Keratinocyte (primary cell): ENCODE results near the gene IL1RL1. TPM values are rescaled to one million over a fixed set of nuclear protein-coding genes. Genes with fewer than 3 reads are reported as not detected.
"Not testable (repeated sequence)": the region's sequence is repeated elsewhere in the genome, so short reads cannot be mapped to it uniquely, and the experiment has no call there.

Experiments used
- DNase-seq: peaks from one replicate; pipeline ENCODE4 v3.0.0-alpha.2; 2011; ENCODE audit warnings: low read depth, missing footprints, low spot score
- FAIRE-seq: peaks from 2 replicates; lab custom pipeline; 2011; peaks lifted over from hg19 to GRCh38; lab: Jason Lieb, UNC
- H2AFZ ChIP-seq: 2 replicates; pipeline ENCODE4 v1.6.0; 2012; ENCODE audit warnings: low read length, control low read depth, inconsistent platforms; ENCODE audit not compliant: control insufficient read depth
- H3K27ac ChIP-seq: 2 replicates; pipeline ENCODE4 v1.5.1; 2011; ENCODE audit warnings: low read length; ENCODE audit not compliant: control insufficient read depth, insufficient read depth
- H3K27me3 ChIP-seq: 3 replicates; pipeline ENCODE4 v1.6.0; 2011; ENCODE audit warnings: low read length; ENCODE audit not compliant: control insufficient read depth, insufficient read depth; ENCODE audit errors: extremely low read depth
- H3K36me3 ChIP-seq, 2 experiments: 2 replicates in 1 of 2; 3 replicates in 1 of 2; pipeline ENCODE4 v1.5.1; 2011; ENCODE audit warnings: low read length in 2 of 2, mild to moderate bottlenecking in 1 of 2; ENCODE audit not compliant: control insufficient read depth in 2 of 2, insufficient read depth in 2 of 2; ENCODE audit errors: extremely low read depth in 1 of 2
- H3K4me1 ChIP-seq: 3 replicates; pipeline ENCODE4 v1.5.1; 2011; ENCODE audit warnings: low read length; ENCODE audit not compliant: control insufficient read depth, insufficient read depth; ENCODE audit errors: extremely low read depth
- H3K4me2 ChIP-seq: 3 replicates; pipeline ENCODE4 v1.6.0; 2011; ENCODE audit warnings: low read depth, low read length; ENCODE audit not compliant: control insufficient read depth, insufficient read depth; ENCODE audit errors: extremely low read depth
- H3K4me3 ChIP-seq, 3 experiments: fragments of 200-600 bp in 1 of 3; sonication (generic) in 1 of 3; 2 replicates in 2 of 3; 3 replicates in 1 of 3; pipeline ENCODE4 v1.5.1; 2011 to 2016; ENCODE audit warnings: low read length in 3 of 3, mild to moderate bottlenecking in 3 of 3, control low read depth in 2 of 3, inconsistent platforms in 1 of 3, low read depth in 1 of 3, mixed read lengths in 1 of 3, mixed run types in 1 of 3, moderate library complexity in 1 of 3; ENCODE audit not compliant: control insufficient read depth in 2 of 3, insufficient read depth in 2 of 3; ENCODE audit errors: extremely low read depth in 1 of 3
- H3K79me2 ChIP-seq: 2 replicates; pipeline ENCODE4 v1.6.0; 2012; ENCODE audit warnings: low read length; ENCODE audit not compliant: control insufficient read depth, insufficient read depth
- H3K9ac ChIP-seq: 3 replicates; pipeline ENCODE4 v1.6.0; 2011; ENCODE audit warnings: low read length; ENCODE audit not compliant: control insufficient read depth, insufficient read depth; ENCODE audit errors: extremely low read depth
- H3K9me1 ChIP-seq: 3 replicates; pipeline ENCODE4 v1.6.0; 2011; ENCODE audit warnings: low read length; ENCODE audit not compliant: control insufficient read depth, insufficient read depth; ENCODE audit errors: extremely low read depth
- H3K9me3 ChIP-seq: 2 replicates; pipeline ENCODE4 v1.5.1; 2012; ENCODE audit warnings: low read depth, low read length; ENCODE audit not compliant: control insufficient read depth
- H4K20me1 ChIP-seq: 3 replicates; pipeline ENCODE4 v1.6.0; 2011; ENCODE audit warnings: low read length; ENCODE audit not compliant: control insufficient read depth, insufficient read depth; ENCODE audit errors: extremely low read depth
- CTCF ChIP-seq, 3 experiments: IDR thresholded peaks in 1 of 3; conservative IDR thresholded peaks in 1 of 3; optimal IDR thresholded peaks in 1 of 3; 2 replicates in 2 of 3; 3 replicates in 1 of 3; pipeline versions ENCODE3 to v1.5.1; 2011; ENCODE audit warnings: low read length in 3 of 3, mild to moderate bottlenecking in 3 of 3, moderate library complexity in 2 of 3, control low read depth in 1 of 3, inconsistent platforms in 1 of 3; ENCODE audit not compliant: insufficient read depth in 2 of 3; ENCODE audit errors: extremely low read depth in 1 of 3
- EZH2 ChIP-seq: IDR thresholded peaks from one replicate; pipeline ENCODE4 v1.6.1; 2012; ENCODE audit warnings: inconsistent platforms, mild to moderate bottlenecking, low read length, moderate library complexity
- dilution Hi-C: fragments of 300-500 bp; cut with MboI; formaldehyde crosslinking; loops from one replicate; pipeline ENCODE4 v1.7.0; 2020; ENCODE audit warnings: low sequenced_read_pairs; ENCODE audit not compliant: extremely low pct_ligation_motif_present
- polyA plus RNA-seq, 5 experiments: library from polyadenylated mRNA; depleted of rRNA in 3 of 5; stranded (reverse) in 3 of 5; stranded (forward) in 1 of 5; unstranded in 1 of 5; fragments of >200 nt; gene quantifications; 1 replicate in 1 of 5; 2 replicates in 3 of 5; 3 replicates in 1 of 5; pipeline versions ENCODE4 v1.2.1 to v1.2.3, GENCODE V29; 2011 to 2012; ENCODE audit warnings: missing spikeins in 2 of 5, low read depth in 1 of 5, low replicate concordance in 1 of 5

IL1RL1 gene
- polyA plus RNA-seq, 1 donor (not counting 4 experiments of a cell fraction or from before 2014, with no cell fraction given) = 0.93 TPM

- Histone ChIP-seq H3K9me3 (no peaks in the 10 kb centered on the region), H3K79me2 (no peaks in the 10 kb centered on the region), H4K20me1 (no peaks in the 10 kb centered on the region), H3K27ac (no peak overlapping the region), H3K4me3 (no peak overlapping the region), H3K4me2 (no peak overlapping the region), H3K9me1 (no peaks in the 10 kb centered on the region), H3K27me3 (no peaks in the 10 kb centered on the region), H3K4me1 (peaks cover 40% of the 10 kb centered on the region), H3K36me3 (no peaks in the 10 kb centered on the region), H2AFZ (no peak overlapping the region), H3K9ac (no peak overlapping the region)
- TF ChIP-seq EZH2 = no peak
- dilution Hi-C loops = no loop called here
- DNase-seq (no peak), FAIRE-seq (peak; percentile 32)
Measured at GRCh38 chr2:102318437-102318836, 7.1 kb downstream of the IL1RL1 start.

- no peaks in the 10 kb centered on the region for H3K9me3 ChIP-seq
- H3K4me3 ChIP-seq = no peak overlapping the region
- no peak for DNase-seq
- H3K4me2 ChIP-seq = no peak overlapping the region
- no peak for FAIRE-seq
- H2AFZ ChIP-seq = no peak overlapping the region
- H3K9me1 ChIP-seq = no peaks in the 10 kb centered on the region
- H3K79me2 ChIP-seq = no peaks in the 10 kb centered on the region
- dilution Hi-C loops = no loop called here
- no peaks in the 10 kb centered on the region for H4K20me1 ChIP-seq
- H3K36me3 ChIP-seq = no peaks in the 10 kb centered on the region
- no peak for TF ChIP-seq CTCF (optimal IDR thresholded peaks at IDR 0.05 in 1 of 3, IDR thresholded peaks at IDR 0.05 in 1 of 3, conservative IDR thresholded peaks at IDR 0.05 in 1 of 3; ENCODE audit: extremely low read depth in 1 of 3, insufficient read depth in 2 of 3, low read length in 3 of 3)
- TF ChIP-seq EZH2 = no peak
- no peaks in the 10 kb centered on the region for H3K27me3 ChIP-seq
- no peak overlapping the region for H3K9ac ChIP-seq
- H3K27ac ChIP-seq = no peak overlapping the region
- peaks cover 12% of the 10 kb centered on the region for H3K4me1 ChIP-seq
Measured at GRCh38 chr2:102321941-102322719, 10.8 kb downstream of the IL1RL1 start.

- H3K27me3 ChIP-seq, H3K9ac ChIP-seq, H3K9me1 ChIP-seq, dilution Hi-C loops, H3K9me3 ChIP-seq, H2AFZ ChIP-seq, H3K79me2 ChIP-seq, H3K27ac ChIP-seq, DNase-seq, H3K4me1 ChIP-seq, H4K20me1 ChIP-seq, H3K36me3 ChIP-seq, FAIRE-seq, H3K4me2 ChIP-seq, H3K4me3 ChIP-seq: not testable (repeated sequence)
Measured at GRCh38 chr2:102324914-102325313, 13.6 kb downstream of the IL1RL1 start.
